WERI-Rb-1 (cell line): Measurements from ENCODE around the gene GNG8.

Source experiments
- DNase-seq: peaks from one replicate; pipeline ENCODE4 v3.0.0-alpha.2; 2020
- H3K27ac ChIP-seq: fragments of 250-450 bp; sonication (Bioruptor Pico); 2 replicates; pipeline ENCODE4 v1.5.1; 2020; ENCODE audit warnings: mild to moderate bottlenecking, moderate library complexity
- H3K27me3 ChIP-seq: fragments of 250-450 bp; sonication (Bioruptor Pico); 2 replicates; pipeline ENCODE4 v1.5.1; 2021; ENCODE audit warnings: mild to moderate bottlenecking, low read depth, moderate library complexity; ENCODE audit not compliant: insufficient read depth, severe bottlenecking
- H3K36me3 ChIP-seq: fragments of 250-450 bp; sonication (Bioruptor Pico); 2 replicates; pipeline ENCODE4 v1.5.1; 2020; ENCODE audit warnings: mild to moderate bottlenecking, moderate library complexity
- H3K4me3 ChIP-seq: 2 replicates; pipeline ENCODE4 v1.5.1; 2011; ENCODE audit warnings: low read depth, mild to moderate bottlenecking, control low read depth, low read length
- H3K9me3 ChIP-seq: fragments of 250-450 bp; sonication (Bioruptor Pico); 2 replicates; pipeline ENCODE4 v1.5.1; 2021; ENCODE audit warnings: mild to moderate bottlenecking, moderate library complexity; ENCODE audit not compliant: severe bottlenecking
- TF ChIP-seq, protein P1 (sequence below): IDR thresholded peaks from 2 replicates; pipeline ENCODE4 v1.5.1; 2011; ENCODE audit warnings: low read depth, mild to moderate bottlenecking, control low read depth, inconsistent platforms, low read length

GNG8 gene

DNA sequence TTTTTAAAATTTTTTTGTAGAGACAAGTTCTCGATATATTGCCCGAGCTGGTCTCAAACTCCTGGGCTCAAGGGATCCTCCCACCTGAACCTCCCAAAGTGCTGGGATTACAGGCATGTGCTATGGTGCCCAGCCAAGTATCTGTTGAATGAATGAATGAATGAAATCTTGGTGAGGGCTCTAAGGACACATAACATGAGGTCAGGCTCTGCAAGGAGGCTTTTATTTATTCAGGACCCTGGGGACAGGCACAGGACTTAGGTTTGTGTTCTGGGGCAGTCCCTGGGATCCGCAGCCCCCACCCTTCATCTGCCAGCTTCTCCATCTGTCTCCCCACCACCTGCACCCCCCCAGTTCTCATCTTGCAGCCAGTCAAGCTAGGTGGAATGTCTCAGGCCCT is 15.7 kb downstream of the GNG8 start:
- no peak overlapping the region for H3K4me3 ChIP-seq
- H3K27ac ChIP-seq, result peak overlapping the region; percentile 88
- no peaks in the 10 kb centered on the region for H3K27me3 ChIP-seq
- no peaks in the 10 kb centered on the region for H3K36me3 ChIP-seq
- DNase-seq, result peak; percentile 30
- no peaks in the 10 kb centered on the region for H3K9me3 ChIP-seq
- TF ChIP-seq, protein P1, sequence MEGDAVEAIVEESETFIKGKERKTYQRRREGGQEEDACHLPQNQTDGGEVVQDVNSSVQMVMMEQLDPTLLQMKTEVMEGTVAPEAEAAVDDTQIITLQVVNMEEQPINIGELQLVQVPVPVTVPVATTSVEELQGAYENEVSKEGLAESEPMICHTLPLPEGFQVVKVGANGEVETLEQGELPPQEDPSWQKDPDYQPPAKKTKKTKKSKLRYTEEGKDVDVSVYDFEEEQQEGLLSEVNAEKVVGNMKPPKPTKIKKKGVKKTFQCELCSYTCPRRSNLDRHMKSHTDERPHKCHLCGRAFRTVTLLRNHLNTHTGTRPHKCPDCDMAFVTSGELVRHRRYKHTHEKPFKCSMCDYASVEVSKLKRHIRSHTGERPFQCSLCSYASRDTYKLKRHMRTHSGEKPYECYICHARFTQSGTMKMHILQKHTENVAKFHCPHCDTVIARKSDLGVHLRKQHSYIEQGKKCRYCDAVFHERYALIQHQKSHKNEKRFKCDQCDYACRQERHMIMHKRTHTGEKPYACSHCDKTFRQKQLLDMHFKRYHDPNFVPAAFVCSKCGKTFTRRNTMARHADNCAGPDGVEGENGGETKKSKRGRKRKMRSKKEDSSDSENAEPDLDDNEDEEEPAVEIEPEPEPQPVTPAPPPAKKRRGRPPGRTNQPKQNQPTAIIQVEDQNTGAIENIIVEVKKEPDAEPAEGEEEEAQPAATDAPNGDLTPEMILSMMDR, result no peak

DNA sequence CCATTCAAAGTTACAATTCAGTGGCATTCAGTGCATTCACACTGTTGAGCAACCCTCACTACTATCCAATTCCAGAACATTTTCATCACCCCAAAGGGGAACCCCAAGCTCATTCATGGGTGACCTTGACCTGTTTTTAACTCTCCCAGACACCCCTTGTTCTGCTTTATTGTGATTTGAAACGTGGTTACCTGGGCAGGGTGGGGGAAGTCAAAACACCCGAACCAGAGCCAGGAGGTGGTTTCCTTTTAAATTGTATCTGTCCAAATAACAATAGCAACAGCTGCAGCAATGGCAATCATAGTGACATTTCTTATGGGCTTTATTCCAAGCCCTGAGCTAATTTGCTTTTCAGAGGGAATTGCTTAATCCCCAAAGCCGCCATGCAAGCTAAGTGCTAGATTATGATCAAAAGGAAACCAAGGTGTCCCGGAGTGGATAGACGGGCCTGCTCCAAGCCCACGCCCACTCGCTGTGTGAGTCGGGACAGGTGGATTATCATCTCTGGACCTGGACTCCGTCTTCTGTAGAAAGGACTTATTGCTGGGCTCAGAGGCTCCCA is 17.3 kb downstream of the GNG8 start:
- TF ChIP-seq, protein P1, result no peak
- Histone ChIP-seq H3K9me3 (no peaks in the 10 kb centered on the region), H3K27me3 (no peaks in the 10 kb centered on the region), H3K27ac (peak overlapping the region; percentile 88), H3K4me3 (no peak overlapping the region), H3K36me3 (no peaks in the 10 kb centered on the region)
- peak; percentile 89 for DNase-seq

DNA sequence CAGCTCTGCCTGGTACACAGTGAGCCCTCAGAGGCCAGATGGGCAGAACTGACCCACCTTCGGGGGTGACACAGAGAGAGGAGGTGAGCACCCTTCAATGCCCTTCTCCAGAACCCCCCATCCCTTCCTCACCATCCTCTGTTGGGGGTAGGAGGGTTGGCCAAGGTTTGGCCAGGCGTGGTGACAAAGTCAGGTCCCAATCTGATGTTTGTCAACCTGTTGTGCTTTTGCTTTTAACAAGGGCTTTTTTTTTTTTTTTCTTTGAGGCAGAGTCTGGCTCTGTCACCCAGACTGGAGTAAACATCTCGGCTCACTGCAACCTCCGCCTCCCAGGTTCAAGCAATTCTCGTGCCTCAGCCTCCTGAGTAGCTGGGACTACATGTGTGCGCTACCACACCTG is 18.4 kb downstream of the GNG8 start:
- TF ChIP-seq, protein P1, result no peak
- Histone ChIP-seq H3K4me3 (no peak overlapping the region), H3K27me3 (no peaks in the 10 kb centered on the region), H3K36me3 (no peaks in the 10 kb centered on the region), H3K27ac (peak overlapping the region; percentile 88), H3K9me3 (no peaks in the 10 kb centered on the region)
- no peak for DNase-seq

DNA sequence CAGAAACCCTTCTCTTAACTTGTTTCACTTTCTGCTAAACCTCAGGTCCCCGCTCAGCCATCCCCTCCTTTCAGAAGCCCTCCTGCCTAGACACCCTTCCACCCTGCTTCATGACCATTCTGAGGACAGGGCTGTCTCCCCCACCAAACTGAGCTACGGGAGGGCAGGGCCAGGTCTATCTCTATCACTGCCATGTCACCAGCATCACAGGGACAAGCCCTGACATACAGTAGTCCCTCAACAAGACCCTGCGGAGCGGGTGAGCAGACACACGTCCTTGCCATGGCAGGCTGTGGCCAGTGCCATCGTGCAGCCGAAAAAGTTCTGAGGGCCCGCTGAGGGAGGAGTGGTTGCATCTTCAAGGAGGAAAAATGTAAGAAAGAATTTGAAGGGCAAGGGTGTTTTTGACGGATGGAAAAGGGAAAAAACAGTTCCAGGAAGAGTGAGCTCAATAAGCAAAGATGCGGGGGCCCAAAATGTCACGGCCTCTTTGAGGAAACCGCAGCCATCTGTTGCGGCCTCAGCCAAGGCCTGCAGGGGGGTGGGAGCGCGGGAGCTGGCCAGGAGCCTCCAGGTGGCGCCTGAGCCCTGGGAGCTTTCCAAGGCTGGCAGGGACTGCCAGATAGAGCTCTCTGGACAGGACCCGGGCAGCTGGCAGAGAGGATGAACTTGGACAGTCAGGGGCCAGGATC is 19.2 kb downstream of the GNG8 start:
- DNase-seq, result peak; percentile 92
- TF ChIP-seq, protein P1, result peak; percentile 77
- H3K27me3 ChIP-seq, result no peaks in the 10 kb centered on the region
- no peaks in the 10 kb centered on the region for H3K9me3 ChIP-seq
- no peak overlapping the region for H3K4me3 ChIP-seq
- H3K27ac ChIP-seq, result peak overlapping the region; percentile 88
- no peaks in the 10 kb centered on the region for H3K36me3 ChIP-seq

DNA sequence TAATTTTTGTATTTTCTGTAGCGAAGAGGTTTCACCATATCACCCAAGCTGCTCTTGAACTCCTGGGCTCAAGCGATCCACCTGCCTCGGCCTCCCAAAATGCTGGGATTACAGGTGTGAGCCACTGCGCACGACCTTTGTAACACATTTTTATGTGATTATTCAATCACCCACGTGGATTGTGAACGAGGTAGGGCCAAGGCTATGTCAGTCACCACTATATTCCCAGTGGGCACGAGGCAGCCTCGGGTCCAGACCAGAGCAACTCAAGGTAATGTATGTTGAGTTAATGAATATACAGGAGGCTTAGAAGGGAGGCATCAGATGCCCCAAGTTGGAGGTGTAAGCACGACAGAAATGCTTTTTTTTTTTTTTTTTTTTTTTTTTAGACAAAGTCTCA is 20.0 kb downstream of the GNG8 start:
- DNase-seq, result no peak
- H3K4me3 ChIP-seq, result no peak overlapping the region
- no peaks in the 10 kb centered on the region; the same call in 1 of the 2 replicates for H3K36me3 ChIP-seq
- H3K27me3 ChIP-seq, result no peaks in the 10 kb centered on the region
- H3K9me3 ChIP-seq, result no peaks in the 10 kb centered on the region
- H3K27ac ChIP-seq, result no peak overlapping the region
- TF ChIP-seq, protein P1, result no peak
